NCI-H1436 (cell line): ENCODE data around the gene NBEAL2.
A peak's percentile ranks its signal among the peaks of the same experiment; 100 is the strongest.

Experiments used
- DNase-seq: peaks from one replicate; lab custom pipeline; 2025; lab: John Stamatoyannopoulos, UW

NBEAL2 gene

GRCh38 chr3:46978985-46979944, at the start of gene NBEAL2:
Gene NBEAL2, plus strand, starts transcription at chr3:46979666. Its CDS starts 196 bp downstream, at chr3:46979862.
- DNase-seq: peak; percentile 69

- no peak for DNase-seq
Observed at GRCh38 chr3:46930166-46930944, 49.1 kb upstream of the NBEAL2 start.

DNA sequence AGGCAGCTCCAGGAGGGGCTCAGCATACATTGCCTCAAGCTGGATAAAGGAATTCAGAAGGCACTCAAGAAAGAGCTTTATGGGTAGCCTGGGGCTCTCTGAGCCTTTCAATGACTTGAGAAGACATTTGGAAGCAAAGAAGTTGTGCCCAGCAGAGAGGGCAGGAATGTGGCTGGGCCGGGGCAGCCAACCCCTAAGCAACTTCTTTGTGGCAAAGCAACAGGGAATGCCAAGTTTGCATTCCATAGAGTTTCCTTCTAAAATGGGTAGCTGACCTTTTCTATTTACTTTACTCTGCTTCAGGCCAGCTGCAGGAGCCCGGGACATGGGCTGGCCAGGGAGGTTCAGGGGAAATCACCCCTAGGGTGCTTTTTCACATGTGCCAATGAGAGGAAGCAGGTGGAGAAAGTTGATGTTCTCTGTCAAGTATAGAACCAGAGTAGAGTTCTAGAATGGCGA, 48.5 kb upstream of the NBEAL2 start:
- DNase-seq: no peak

DNA sequence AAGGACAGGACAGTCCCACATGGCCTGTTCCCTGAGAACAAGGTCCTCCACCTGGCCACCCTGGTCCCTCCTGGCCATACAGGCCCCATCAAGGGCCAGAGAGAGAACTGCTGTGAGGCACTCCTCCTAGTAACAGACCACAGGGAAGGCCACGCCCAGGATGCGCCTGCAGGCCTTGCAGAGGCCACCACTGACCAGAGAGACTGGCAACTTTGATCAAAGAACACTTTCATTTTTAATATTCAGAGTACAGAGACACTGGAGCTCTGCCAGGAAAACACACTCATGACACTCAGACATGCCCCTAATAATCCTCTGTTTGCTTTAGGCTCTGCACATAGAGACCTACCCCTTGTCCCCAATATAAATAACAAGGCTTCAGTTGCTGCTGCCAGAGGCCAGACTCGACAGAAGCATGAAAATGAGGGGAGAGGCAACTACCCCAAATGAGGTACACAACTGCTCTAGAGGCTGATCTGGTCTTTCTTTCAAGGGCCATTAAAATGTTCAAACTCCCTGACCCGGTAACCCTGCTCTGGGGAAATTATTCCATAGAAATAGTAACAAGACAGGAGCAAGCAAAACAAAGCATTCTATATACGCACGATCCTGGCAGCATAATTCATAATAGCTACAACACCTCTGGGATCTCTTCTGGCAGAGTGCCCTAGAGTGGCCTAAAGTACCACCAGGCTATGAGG, 47.7 kb upstream of the NBEAL2 start:
- no peak for DNase-seq

GRCh38 chr3:46932455-46933225, 46.8 kb upstream of the NBEAL2 start:
- no peak for DNase-seq

DNA sequence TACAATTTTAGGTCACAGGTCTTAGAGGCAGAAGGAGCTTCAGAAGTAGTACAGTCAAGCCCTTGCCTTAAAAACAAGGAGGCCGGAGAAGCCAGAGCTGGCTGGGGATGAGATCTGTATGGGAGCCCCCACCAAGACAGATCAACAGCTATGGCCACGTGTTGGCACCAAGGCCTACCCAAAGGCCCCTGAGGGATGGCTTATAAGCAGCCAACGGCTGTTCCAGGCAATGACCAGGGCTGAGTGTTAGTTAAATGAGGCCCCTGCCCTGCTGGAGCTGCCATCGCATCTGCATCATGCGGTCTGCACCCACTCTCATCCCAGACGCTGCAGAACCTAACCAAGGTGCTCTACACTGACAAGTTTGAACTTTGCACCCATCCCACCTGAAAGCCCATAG, 46.2 kb upstream of the NBEAL2 start:
- no peak for DNase-seq

- DNase-seq: no peak
Observed at GRCh38 chr3:46934072-46934471, 45.4 kb upstream of the NBEAL2 start.

DNA sequence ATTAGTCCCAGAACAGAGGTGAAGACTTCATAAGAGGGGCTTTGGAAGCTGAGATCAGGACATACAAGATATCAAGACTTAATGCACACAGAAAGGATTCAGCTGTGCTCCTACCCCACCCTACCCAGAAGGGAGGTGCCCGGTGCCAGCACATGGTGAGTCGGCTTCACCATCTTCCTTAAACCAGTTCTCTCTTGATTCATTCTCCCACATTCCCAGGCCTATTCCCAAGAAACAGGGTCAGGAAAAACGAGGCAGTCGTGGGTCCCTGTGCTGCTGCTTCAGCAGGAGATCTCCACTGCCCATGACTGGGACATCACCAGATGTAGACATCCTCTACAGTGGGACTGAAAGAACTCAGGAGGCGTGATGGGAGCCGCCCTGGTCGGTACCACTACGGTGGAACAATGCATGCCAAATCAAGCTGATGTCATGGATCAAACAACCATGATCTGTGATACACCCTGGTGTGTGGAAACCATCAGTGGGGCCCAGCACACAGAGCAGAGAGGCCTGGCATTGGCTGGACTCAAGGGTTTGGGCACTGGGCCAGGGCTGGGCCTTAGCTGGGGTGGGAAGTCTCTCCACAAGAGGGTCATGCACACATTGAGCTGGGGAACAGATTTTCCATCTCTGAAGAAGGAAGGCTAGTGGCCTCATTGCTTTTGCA, 44.8 kb upstream of the NBEAL2 start:
- DNase-seq: no peak

GRCh38 chr3:46935168-46935858, 44.2 kb upstream of the NBEAL2 start:
- no peak for DNase-seq

DNA sequence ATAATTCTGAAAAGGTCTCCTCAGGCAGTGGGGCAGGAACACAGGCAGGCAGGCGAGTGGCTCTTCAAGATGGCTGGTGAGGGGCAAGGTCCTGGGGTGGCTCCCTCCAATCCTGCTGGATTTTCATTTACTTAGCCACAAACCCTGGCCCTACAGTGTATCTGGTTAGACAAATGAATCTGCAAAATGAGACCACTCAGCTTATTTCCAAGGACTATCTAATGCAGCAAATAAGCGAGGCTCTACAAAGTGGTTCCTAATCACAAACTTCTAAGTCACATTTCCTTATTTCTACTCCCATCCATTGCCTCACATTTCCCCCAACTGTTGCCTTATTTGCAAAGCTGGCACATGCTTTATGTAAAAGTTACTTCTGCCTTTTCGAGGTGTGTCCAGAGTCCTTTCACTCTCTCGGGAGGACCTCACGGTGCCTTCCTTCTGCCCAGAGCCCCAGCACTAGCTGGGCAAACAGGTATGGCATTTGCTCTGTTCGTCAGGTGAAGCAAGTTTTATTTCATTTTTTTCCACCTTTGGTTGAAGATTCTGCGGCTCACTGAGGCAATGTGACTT, 43.4 kb upstream of the NBEAL2 start:
- no peak for DNase-seq

- DNase-seq: no peak
Observed at GRCh38 chr3:46936733-46937250, 42.7 kb upstream of the NBEAL2 start.

GRCh38 chr3:46938118-46938517, 41.3 kb upstream of the NBEAL2 start:
- no peak for DNase-seq

GRCh38 chr3:46939578-46940445, 39.7 kb upstream of the NBEAL2 start:
- DNase-seq: no peak

DNA sequence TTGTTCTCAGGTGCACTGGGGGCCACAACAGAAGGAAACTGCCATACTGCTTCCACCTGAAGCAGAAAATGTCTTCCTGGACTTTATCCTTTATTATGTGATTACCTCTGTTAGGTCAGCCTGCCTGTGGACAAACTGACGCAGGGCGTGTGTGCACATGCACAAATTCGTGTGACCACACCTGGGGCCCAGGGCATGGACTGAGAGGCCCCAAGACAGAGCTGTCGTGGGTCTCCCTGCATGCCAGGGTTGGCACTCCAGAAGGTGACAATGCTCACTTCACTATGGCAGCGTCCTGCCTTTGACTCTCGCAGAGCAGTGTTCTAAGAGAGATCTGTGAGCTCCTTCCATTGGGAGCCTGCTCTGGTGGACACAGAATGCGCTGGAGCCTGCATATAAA, 37.4 kb upstream of the NBEAL2 start:
- no peak for DNase-seq

GRCh38 chr3:46942481-46943236, 36.8 kb upstream of the NBEAL2 start:
- no peak for DNase-seq

DNA sequence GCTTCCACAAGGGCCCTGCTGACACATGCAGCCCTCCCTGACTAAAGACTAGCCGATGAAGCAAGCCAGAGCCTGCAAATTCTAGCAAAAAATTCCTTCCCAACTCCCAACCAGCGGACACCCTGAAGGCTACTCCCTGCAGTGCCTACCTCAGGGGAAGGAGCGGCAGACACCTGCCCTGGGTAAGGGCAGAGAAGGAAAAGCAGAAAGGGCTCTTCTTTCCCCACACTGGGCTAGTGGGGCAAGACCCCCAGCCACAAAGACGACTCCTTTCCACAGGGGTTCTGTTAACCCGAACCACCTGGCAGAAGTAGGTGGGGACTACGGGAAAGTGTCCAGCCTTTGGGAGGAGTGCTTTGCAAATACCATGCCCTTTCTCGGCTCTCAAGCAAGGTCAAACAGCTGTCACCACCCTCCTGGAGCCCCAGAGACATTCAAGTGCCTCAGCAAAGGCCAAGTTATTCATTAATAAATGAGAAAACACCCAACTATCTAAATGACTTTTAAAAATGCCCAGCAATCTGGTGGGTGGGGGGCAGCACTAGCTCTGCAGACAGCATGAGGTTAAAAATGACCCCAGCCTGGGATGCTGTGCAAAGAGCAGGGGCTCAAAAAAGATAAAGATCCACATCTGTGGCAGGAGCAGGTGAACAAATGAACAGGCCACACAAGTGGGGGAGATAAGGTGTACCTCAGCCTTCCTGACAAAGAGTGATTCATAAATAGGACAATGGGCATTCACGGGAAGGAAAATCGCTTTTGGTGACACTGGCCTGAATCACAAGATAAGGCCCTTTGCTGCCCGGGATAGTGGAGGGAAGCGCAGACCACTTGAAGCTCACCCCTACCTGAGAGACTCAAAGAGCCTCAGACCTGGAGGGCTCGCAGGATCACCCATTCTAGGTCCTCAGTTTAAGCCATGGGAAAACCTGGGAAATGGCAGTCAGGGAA, 36.0 kb upstream of the NBEAL2 start:
- no peak for DNase-seq

GRCh38 chr3:46944191-46944590, 35.3 kb upstream of the NBEAL2 start:
- no peak for DNase-seq
